OCI-LY7 (cell line): Measurements from ENCODE around the gene CTSZ. TPM values are rescaled to one million over a fixed set of nuclear protein-coding genes. Genes with fewer than 3 reads are reported as not detected.
A peak's percentile ranks its signal among the peaks of the same experiment; 100 is the strongest.

Experiments used
- BruUV-seq: library from RNA; stranded (reverse); fragments of 400-500 nt; replicated peaks from 2 replicates; lab custom pipeline; 2021; lab: Mats Ljungman, UMichigan
- CTCF ChIA-PET: fragments of 300-600 bp; sonication (Branson Sonifier 250); formaldehyde crosslinking; loops from one replicate; lab custom pipeline; 2022; ENCODE audit warnings: antibody characterized with exemption; ENCODE audit not compliant: unreplicated experiment; lab: Charles Lee
- POLR2A ChIA-PET: fragments of 300-600 bp; sonication (Branson Sonifier 250); formaldehyde crosslinking; loops from one replicate; lab custom pipeline; 2022; ENCODE audit warnings: antibody characterized with exemption; lab: Charles Lee
- DNase-seq: peaks from one replicate; pipeline ENCODE4 v3.0.0-alpha.2; 2015; ENCODE audit warnings: low spot score
- H2AFZ ChIP-seq: fragments of 200-600 bp; sonication (generic), shearing (Covaris generic); 2 replicates; pipeline ENCODE4 v1.6.1; 2014; ENCODE audit warnings: mild to moderate bottlenecking, antibody characterized with exemption, low read length, moderate library complexity
- H3K27ac ChIP-seq: fragments of 200-600 bp; sonication (generic); 2 replicates; pipeline ENCODE4 v1.5.1; 2014; ENCODE audit warnings: mixed run types, low read depth, mild to moderate bottlenecking, moderate library complexity, low read length, inconsistent platforms; ENCODE audit not compliant: poor library complexity, severe bottlenecking
- H3K36me3 ChIP-seq: fragments of 200-600 bp; sonication (generic); 2 replicates; pipeline ENCODE4 v1.6.1; 2014; ENCODE audit warnings: mild to moderate bottlenecking, antibody characterized with exemption, low read length, moderate library complexity, mixed read lengths; ENCODE audit not compliant: insufficient read depth
- H3K4me1 ChIP-seq: fragments of 200-600 bp; sonication (generic); 2 replicates; pipeline ENCODE4 v1.5.1; 2014; ENCODE audit warnings: mild to moderate bottlenecking, low read length; ENCODE audit not compliant: insufficient read depth, poor library complexity, severe bottlenecking
- H3K4me2 ChIP-seq: fragments of 200-600 bp; sonication (generic); 2 replicates; pipeline ENCODE4 v1.6.1; 2014; ENCODE audit warnings: mild to moderate bottlenecking, low read length
- H3K4me3 ChIP-seq: fragments of 200-600 bp; sonication (generic); 2 replicates; pipeline ENCODE4 v1.5.1; 2014; ENCODE audit warnings: mild to moderate bottlenecking, low read depth, low read length; ENCODE audit not compliant: poor library complexity, severe bottlenecking
- H3K79me2 ChIP-seq: fragments of 200-600 bp; sonication (generic); 2 replicates; pipeline ENCODE4 v1.6.1; 2016; ENCODE audit warnings: low read depth, mild to moderate bottlenecking, low read length, moderate library complexity, mixed read lengths; ENCODE audit not compliant: insufficient read depth
- H3K9me2 ChIP-seq: fragments of 200-600 bp; sonication (generic); 2 replicates; pipeline ENCODE4 v1.6.1; 2016; ENCODE audit warnings: mild to moderate bottlenecking, low read length, mixed read lengths; ENCODE audit not compliant: insufficient read depth
- H3K9me3 ChIP-seq: fragments of 200-600 bp; sonication (generic); 2 replicates; pipeline ENCODE4 v1.6.1; 2014; ENCODE audit warnings: mild to moderate bottlenecking, mixed run types, low read length, mixed read lengths
- H4K20me1 ChIP-seq: fragments of 200-600 bp; sonication (generic); 2 replicates; pipeline ENCODE4 v1.6.1; 2014; ENCODE audit warnings: mild to moderate bottlenecking, antibody characterized with exemption, low read length, moderate library complexity, mixed read lengths; ENCODE audit not compliant: insufficient read depth
- CTCF ChIP-seq: fragments of 200-600 bp; sonication (generic); conservative IDR thresholded peaks from 2 replicates; pipeline ENCODE4 v1.5.1; 2014; ENCODE audit warnings: mild to moderate bottlenecking, antibody characterized with exemption, low read length, moderate library complexity, mixed read lengths
- EZH2phosphoT487 ChIP-seq: fragments of 200-600 bp; sonication (generic); IDR thresholded peaks from 2 replicates; pipeline ENCODE4 v1.6.1; 2018; ENCODE audit warnings: low read depth, borderline replicate concordance, mild to moderate bottlenecking, mixed run types, antibody characterized with exemption, low read length, moderate library complexity, mixed read lengths
- intact Hi-C: fragments of 100-400 bp; cut with micrococcal nuclease; formaldehyde crosslinking; loops from one replicate; pipeline ENCODE4 v1.10.0; 2022; ENCODE audit not compliant: unreplicated experiment
- total RNA-seq, 2 experiments: library from RNA; depleted of rRNA in 1 of 2; stranded (reverse); fragments of >200 nt in 1 of 2; shearing (Covaris generic) in 1 of 2; gene quantifications; 2 replicates each; pipeline ENCODE4 v1.2.3, GENCODE V29; 2014 to 2022

Gene CTSZ
- total RNA-seq, 2 experiments from 2014 or later: 50.5 to 114 TPM

- BruUV-seq: no TSS peak
- Histone ChIP-seq H3K9me2 (no peaks in the 10 kb centered on the region), H4K20me1 (no peaks in the 10 kb centered on the region), H3K36me3 (no peaks in the 10 kb centered on the region), H3K9me3 (no peaks in the 10 kb centered on the region), H3K79me2 (no peaks in the 10 kb centered on the region), H3K4me2 (no peak overlapping the region), H3K4me1 (peaks cover 18% of the 10 kb centered on the region), H3K4me3 (no peak overlapping the region), H3K27ac (no peak overlapping the region), H2AFZ (no peak overlapping the region)
- TF ChIP-seq CTCF (no peak), EZH2phosphoT487 (no peak)
- intact Hi-C loops: loop anchor here (10.0 kb wide), 1 partner anchor 393 kb away; the partner anchor contains the start of gene STX16
- CTCF ChIA-PET: no interaction called here
- no peak for DNase-seq
- POLR2A ChIA-PET: no interaction called here
Measured at GRCh38 chr20:59047938-59048680, 41.1 kb upstream of the CTSZ start.

GRCh38 chr20:59046862-59047261 lies 39.8 kb upstream of the CTSZ start:
- Histone ChIP-seq H3K9me2 (no peaks in the 10 kb centered on the region), H3K9me3 (no peaks in the 10 kb centered on the region), H2AFZ (no peak overlapping the region), H3K36me3 (no peaks in the 10 kb centered on the region), H3K4me3 (no peak overlapping the region), H3K4me1 (peaks cover 21% of the 10 kb centered on the region), H3K79me2 (peaks cover 8% of the 10 kb centered on the region), H4K20me1 (no peaks in the 10 kb centered on the region), H3K27ac (no peak overlapping the region), H3K4me2 (no peak overlapping the region)
- no peak for DNase-seq
- ChIA-PET POLR2A (interaction anchor here (0.6 kb wide), 1 partner anchor 356 kb away, joined by 4 read pairs; no protein-coding TSS in a partner anchor), CTCF (no interaction called here)
- intact Hi-C loops: loop anchor here (10.0 kb wide), 1 partner anchor 392 kb away; the partner anchor contains the start of gene STX16
- BruUV-seq: no TSS peak
- TF ChIP-seq EZH2phosphoT487 (no peak), CTCF (no peak)

- POLR2A ChIA-PET: interaction anchor here (4.1 kb wide), 1 partner anchor 12 kb away, joined by 32 read pairs; the partner anchor contains the start of gene ATP5F1E
- CTCF ChIA-PET: no interaction called here
- Histone ChIP-seq H3K27ac (peak overlapping the region; percentile 77), H3K9me2 (no peaks in the 10 kb centered on the region), H3K4me2 (peak overlapping the region; percentile 98), H4K20me1 (peaks cover 16% of the 10 kb centered on the region; the same call in 1 of the 2 replicates), H3K36me3 (peaks cover 16% of the 10 kb centered on the region), H3K79me2 (peaks cover 28% of the 10 kb centered on the region), H3K9me3 (no peaks in the 10 kb centered on the region), H3K4me3 (peak overlapping the region; percentile 86), H2AFZ (peak overlapping the region; percentile 89; the same call in 1 of the 2 replicates), H3K4me1 (peaks cover 42% of the 10 kb centered on the region)
- intact Hi-C loops: loop anchor here (5.0 to 10.0 kb wide), 3 partner anchors 62 to 390 kb away; partner anchors contain the start of genes NELFCD and STX16
- no TSS peak for BruUV-seq
- TF ChIP-seq CTCF (no peak), EZH2phosphoT487 (no peak)
- DNase-seq: no peak
Measured at GRCh38 chr20:59044796-59045195, 37.7 kb upstream of the CTSZ start.
